ENCODE data around the gene RBM23.

- TF ChIP-seq, protein P1, sequence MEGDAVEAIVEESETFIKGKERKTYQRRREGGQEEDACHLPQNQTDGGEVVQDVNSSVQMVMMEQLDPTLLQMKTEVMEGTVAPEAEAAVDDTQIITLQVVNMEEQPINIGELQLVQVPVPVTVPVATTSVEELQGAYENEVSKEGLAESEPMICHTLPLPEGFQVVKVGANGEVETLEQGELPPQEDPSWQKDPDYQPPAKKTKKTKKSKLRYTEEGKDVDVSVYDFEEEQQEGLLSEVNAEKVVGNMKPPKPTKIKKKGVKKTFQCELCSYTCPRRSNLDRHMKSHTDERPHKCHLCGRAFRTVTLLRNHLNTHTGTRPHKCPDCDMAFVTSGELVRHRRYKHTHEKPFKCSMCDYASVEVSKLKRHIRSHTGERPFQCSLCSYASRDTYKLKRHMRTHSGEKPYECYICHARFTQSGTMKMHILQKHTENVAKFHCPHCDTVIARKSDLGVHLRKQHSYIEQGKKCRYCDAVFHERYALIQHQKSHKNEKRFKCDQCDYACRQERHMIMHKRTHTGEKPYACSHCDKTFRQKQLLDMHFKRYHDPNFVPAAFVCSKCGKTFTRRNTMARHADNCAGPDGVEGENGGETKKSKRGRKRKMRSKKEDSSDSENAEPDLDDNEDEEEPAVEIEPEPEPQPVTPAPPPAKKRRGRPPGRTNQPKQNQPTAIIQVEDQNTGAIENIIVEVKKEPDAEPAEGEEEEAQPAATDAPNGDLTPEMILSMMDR (conservative IDR thresholded peaks at IDR 0.05; ENCODE audit: low read depth, low read length) = no peak
- no peak for TF ChIP-seq EZH2 (IDR thresholded peaks at IDR 0.05; ENCODE audit: borderline replicate concordance, low read depth, low read length, poor library complexity, severe bottlenecking)
Measured at GRCh38 chr14:22892488-22892887, 26.5 kb downstream of the RBM23 start.
